Liver (tissue), 3 donors: ENCODE data around the gene RHOV.

ENCODE experiments used
- GABPA ChIP-seq, 2 donors: IDR thresholded peaks in 1 of 2; conservative IDR thresholded peaks in 1 of 2; 2 replicates each; pipeline ENCODE4 v1.6.1; 2016; ENCODE audit warnings: antibody characterized with exemption in 2 of 2, mild to moderate bottlenecking in 1 of 2, moderate library complexity in 1 of 2
- JUND ChIP-seq, 2 donors: IDR thresholded peaks; 2 replicates each; pipeline ENCODE4 v1.6.1; 2016; ENCODE audit warnings: antibody characterized with exemption in 2 of 2
- RXRA ChIP-seq, 2 donors: IDR thresholded peaks; 2 replicates each; pipeline ENCODE4 v1.6.1; 2017 to 2018; ENCODE audit warnings: antibody characterized with exemption in 2 of 2, mild to moderate bottlenecking in 1 of 2
- SP1 ChIP-seq: IDR thresholded peaks from 2 replicates; pipeline ENCODE4 v1.6.1; 2018; ENCODE audit warnings: antibody characterized with exemption, mild to moderate bottlenecking
- TAF1 ChIP-seq: conservative IDR thresholded peaks from 2 replicates; pipeline ENCODE4 v1.6.1; 2016; ENCODE audit warnings: antibody characterized with exemption, mild to moderate bottlenecking
- TF ChIP-seq, protein P1 (sequence below): IDR thresholded peaks from 2 replicates; pipeline ENCODE4 v1.6.1; 2016; ENCODE audit warnings: antibody characterized with exemption
- TF ChIP-seq, protein P2 (sequence below): IDR thresholded peaks from 2 replicates; pipeline ENCODE4 v1.6.1; 2016; ENCODE audit warnings: antibody characterized with exemption
- TF ChIP-seq, protein P3 (sequence below): fragments of 150-350 bp; IDR thresholded peaks from 2 replicates; pipeline ENCODE4 v1.5.1; 2017; ENCODE audit warnings: improper control_type of control experiment, low read depth, low read length; ENCODE audit not compliant: missing input control
- TF ChIP-seq, protein P4 (sequence below): IDR thresholded peaks from 2 replicates; pipeline ENCODE4 v1.6.1; 2016; ENCODE audit warnings: antibody characterized with exemption
- TF ChIP-seq, protein P5 (sequence below): IDR thresholded peaks from 2 replicates; pipeline ENCODE4 v1.6.1; 2016; ENCODE audit warnings: antibody characterized with exemption, mild to moderate bottlenecking
- donor health status: healthy.
- donor health status: healthy.

DNA sequence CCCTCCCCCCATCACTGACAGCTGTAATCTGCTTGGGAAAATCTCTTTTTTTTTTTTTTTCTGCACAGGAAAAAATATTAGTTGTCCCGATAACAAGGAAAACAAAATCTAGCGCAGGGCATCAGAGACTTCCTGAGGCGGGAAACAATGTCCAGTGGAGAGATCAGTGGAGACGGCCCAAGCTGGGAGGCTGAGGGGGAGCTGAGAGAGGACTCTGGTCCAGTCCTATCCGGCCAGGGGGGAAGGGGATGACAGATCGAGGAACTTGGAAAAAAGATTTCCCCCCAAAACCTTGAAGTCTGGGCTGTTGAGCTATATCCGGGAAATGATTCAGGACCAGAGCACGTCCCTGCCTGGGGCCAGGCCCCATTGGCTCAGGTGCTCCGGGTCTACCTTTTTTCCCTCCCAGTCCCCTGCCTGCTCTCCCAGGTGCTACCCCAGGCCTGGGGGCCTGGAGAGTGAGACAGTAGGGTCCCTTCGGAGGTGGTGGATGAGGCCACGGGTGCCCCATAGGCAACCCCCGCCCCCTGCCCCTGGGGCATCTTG lies 41.2 kb upstream of the RHOV start:
- TF ChIP-seq, protein P1, sequence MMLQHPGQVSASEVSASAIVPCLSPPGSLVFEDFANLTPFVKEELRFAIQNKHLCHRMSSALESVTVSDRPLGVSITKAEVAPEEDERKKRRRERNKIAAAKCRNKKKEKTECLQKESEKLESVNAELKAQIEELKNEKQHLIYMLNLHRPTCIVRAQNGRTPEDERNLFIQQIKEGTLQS: no peak
- TF ChIP-seq, protein P2, sequence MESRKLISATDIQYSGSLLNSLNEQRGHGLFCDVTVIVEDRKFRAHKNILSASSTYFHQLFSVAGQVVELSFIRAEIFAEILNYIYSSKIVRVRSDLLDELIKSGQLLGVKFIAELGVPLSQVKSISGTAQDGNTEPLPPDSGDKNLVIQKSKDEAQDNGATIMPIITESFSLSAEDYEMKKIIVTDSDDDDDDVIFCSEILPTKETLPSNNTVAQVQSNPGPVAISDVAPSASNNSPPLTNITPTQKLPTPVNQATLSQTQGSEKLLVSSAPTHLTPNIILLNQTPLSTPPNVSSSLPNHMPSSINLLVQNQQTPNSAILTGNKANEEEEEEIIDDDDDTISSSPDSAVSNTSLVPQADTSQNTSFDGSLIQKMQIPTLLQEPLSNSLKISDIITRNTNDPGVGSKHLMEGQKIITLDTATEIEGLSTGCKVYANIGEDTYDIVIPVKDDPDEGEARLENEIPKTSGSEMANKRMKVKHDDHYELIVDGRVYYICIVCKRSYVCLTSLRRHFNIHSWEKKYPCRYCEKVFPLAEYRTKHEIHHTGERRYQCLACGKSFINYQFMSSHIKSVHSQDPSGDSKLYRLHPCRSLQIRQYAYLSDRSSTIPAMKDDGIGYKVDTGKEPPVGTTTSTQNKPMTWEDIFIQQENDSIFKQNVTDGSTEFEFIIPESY: no peak
- TF ChIP-seq, protein P3, sequence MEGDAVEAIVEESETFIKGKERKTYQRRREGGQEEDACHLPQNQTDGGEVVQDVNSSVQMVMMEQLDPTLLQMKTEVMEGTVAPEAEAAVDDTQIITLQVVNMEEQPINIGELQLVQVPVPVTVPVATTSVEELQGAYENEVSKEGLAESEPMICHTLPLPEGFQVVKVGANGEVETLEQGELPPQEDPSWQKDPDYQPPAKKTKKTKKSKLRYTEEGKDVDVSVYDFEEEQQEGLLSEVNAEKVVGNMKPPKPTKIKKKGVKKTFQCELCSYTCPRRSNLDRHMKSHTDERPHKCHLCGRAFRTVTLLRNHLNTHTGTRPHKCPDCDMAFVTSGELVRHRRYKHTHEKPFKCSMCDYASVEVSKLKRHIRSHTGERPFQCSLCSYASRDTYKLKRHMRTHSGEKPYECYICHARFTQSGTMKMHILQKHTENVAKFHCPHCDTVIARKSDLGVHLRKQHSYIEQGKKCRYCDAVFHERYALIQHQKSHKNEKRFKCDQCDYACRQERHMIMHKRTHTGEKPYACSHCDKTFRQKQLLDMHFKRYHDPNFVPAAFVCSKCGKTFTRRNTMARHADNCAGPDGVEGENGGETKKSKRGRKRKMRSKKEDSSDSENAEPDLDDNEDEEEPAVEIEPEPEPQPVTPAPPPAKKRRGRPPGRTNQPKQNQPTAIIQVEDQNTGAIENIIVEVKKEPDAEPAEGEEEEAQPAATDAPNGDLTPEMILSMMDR: no peak
- TF ChIP-seq JUND (IDR thresholded peaks at IDR 0.05): no peak
- TF ChIP-seq SP1: no peak
- no peak for TF ChIP-seq RXRA (IDR thresholded peaks at IDR 0.05)
- TF ChIP-seq GABPA (IDR thresholded peaks at IDR 0.05 in 1 of 2, conservative IDR thresholded peaks at IDR 0.05 in 1 of 2): no peak
- TF ChIP-seq, protein P4, sequence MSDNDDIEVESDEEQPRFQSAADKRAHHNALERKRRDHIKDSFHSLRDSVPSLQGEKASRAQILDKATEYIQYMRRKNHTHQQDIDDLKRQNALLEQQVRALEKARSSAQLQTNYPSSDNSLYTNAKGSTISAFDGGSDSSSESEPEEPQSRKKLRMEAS: no peak
- no peak for TF ChIP-seq TAF1
- TF ChIP-seq, protein P5, sequence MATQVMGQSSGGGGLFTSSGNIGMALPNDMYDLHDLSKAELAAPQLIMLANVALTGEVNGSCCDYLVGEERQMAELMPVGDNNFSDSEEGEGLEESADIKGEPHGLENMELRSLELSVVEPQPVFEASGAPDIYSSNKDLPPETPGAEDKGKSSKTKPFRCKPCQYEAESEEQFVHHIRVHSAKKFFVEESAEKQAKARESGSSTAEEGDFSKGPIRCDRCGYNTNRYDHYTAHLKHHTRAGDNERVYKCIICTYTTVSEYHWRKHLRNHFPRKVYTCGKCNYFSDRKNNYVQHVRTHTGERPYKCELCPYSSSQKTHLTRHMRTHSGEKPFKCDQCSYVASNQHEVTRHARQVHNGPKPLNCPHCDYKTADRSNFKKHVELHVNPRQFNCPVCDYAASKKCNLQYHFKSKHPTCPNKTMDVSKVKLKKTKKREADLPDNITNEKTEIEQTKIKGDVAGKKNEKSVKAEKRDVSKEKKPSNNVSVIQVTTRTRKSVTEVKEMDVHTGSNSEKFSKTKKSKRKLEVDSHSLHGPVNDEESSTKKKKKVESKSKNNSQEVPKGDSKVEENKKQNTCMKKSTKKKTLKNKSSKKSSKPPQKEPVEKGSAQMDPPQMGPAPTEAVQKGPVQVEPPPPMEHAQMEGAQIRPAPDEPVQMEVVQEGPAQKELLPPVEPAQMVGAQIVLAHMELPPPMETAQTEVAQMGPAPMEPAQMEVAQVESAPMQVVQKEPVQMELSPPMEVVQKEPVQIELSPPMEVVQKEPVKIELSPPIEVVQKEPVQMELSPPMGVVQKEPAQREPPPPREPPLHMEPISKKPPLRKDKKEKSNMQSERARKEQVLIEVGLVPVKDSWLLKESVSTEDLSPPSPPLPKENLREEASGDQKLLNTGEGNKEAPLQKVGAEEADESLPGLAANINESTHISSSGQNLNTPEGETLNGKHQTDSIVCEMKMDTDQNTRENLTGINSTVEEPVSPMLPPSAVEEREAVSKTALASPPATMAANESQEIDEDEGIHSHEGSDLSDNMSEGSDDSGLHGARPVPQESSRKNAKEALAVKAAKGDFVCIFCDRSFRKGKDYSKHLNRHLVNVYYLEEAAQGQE: no peak
